ENCODE results near the gene CTSK.
"Not testable (repeated sequence)": the region's sequence is repeated elsewhere in the genome, so short reads cannot be mapped to it uniquely, and the experiment has no call there.

CTSK gene

GRCh38 chr1:150805899-150806298 lies 2.2 kb downstream of the CTSK start:
- no peak for DNase-seq (ENCODE audit: low spot score)

- DNase-seq (ENCODE audit: low spot score): no peak
Observed at GRCh38 chr1:150804671-150805070, 3.4 kb downstream of the CTSK start.

- no peak for DNase-seq (ENCODE audit: low spot score)
Observed at GRCh38 chr1:150799089-150799488, 9.0 kb downstream of the CTSK start.

DNA sequence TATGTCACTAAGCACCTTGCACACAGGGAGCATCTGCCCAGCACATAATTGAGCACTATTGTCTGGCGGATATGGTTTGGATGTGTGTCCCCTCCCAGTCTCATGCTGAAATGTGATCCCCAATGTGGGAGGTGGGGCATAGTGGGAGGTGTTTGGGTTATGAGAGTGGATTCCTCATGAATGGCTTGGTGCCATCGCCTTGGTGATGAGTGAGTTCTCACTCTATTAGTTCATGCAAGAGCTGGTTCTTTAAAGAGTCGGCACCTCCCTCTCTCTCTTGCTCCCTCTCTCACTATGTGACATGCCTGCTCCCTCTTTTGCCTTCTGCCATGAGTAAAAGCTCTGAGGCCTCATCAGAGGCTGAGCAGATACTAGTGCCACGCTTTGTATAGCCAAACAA lies 9.5 kb downstream of the CTSK start:
- DNase-seq (ENCODE audit: low spot score): no peak

GRCh38 chr1:150796374-150796773 lies 11.7 kb downstream of the CTSK start:
- DNase-seq (ENCODE audit: low spot score): no peak

DNA sequence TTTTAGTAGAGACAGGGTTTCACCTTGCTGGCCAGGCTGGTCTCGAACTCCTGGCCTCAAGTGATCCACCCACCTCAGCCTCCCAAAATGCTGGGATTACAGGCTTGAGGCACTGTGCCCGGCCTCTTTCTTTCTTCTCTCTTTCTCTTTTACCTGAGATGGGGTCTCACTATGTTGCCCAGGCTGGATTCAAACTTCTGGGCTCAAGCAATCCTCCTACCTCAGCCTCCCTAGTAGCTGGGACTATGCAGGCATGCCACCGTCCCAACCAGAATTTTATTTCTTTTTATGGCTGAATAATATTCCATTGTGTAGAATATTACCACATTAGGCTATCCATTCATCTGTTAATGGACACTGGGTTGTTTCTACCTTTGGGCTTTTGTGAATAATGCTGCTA lies 14.3 kb downstream of the CTSK start:
- DNase-seq (ENCODE audit: low spot score): not testable (repeated sequence)

DNA sequence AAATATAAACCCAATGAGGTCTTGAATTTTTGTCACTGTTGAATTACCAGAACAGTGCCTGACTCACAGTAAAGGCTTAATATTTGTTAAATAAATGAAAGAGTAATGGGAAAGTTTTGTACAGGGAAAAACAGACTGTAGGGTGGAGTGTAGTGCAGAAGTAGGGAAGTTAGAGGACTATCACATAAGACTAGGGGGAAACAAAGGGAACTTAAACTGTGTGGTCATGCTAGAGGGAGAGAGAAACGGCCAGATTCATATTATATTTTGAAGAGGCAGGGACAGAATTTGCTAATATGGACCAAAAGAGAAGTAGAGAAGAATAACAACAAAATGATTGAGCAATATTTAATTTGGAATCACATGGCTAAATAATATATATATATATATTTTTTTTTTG lies 14.8 kb downstream of the CTSK start:
- DNase-seq (ENCODE audit: low spot score): no peak

DNA sequence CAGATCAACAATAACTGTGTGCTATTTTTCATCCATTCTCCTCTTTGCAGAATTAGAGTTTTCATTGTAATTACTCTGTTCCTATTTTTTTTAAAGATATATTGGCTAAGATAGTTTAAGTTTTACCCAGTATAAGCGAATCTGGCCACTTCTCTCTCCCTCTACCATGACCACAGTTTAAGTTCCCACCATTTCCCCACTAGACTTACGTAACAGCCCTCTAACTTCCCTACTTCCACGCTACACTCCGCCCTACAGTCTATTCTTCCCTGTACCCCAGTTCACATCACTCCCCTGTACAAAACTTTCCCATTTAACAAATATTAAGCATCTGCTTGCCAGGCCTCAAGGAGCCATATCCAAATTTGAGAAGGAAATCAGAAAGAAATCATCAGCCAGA lies 16.5 kb downstream of the CTSK start:
- no peak for DNase-seq (ENCODE audit: low spot score)

- DNase-seq (ENCODE audit: low spot score): no peak
Observed at GRCh38 chr1:150789396-150789795, 18.7 kb downstream of the CTSK start.

DNA sequence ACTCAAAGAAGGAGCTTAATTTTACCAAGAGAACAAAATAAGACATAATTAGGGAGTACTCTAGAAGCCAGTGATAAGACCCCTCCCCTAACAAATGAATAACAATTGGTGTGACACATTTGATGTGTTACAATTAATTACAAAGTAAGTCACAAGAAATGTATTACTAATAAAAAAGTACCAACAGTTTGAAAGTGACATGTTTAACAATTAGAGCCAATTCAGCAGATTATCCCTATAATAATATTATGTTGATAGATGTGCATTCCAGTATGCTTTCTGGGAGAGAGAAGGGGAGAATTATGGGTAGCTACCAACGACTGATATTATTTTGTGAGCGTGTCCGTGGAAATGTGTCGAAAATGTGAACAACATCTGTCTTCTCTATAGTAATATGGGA lies 19.1 kb downstream of the CTSK start:
- no peak for DNase-seq (ENCODE audit: low spot score)

- DNase-seq (ENCODE audit: low spot score): no peak
Observed at GRCh38 chr1:150787455-150787854, 20.6 kb downstream of the CTSK start.

DNA sequence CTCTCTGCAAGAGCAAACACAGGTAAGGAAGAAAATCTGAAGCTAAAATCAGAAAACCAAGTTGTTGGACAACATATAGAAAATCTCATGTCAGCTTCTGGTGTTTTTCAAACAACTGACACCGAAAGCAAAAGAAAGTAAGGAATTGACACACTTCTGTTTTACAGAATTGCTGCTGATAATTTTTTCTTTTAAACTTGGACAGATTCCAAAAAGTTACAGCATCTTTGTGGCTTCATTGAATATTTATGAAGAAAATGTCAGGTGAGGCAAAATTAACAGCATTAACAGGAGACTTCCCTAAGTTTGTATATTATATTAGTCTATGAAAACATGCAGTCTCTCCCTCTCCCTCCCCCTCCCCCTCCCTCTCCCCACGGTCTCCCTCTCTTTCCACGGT lies 27.6 kb downstream of the CTSK start:
- no peak for DNase-seq (ENCODE audit: low spot score)

DNA sequence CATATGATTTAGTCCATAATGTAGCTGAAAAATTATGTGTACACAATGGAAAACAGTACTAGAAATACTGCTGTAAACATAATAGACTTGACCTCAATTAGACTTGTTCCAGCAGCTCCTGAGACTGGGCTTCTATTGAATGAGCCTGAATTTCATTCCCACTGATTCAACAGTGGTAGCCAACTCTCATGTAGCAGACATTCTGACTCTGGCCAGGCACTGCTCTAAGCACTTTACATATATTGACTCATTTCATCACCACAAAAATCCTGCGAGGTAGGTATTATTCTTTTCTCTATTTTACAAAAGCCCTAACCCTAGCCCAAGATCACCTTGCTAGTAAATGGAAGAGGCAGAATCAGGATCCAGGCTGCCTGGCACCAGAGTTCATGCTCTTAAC lies 29.7 kb downstream of the CTSK start:
- DNase-seq (ENCODE audit: low spot score): no peak

DNA sequence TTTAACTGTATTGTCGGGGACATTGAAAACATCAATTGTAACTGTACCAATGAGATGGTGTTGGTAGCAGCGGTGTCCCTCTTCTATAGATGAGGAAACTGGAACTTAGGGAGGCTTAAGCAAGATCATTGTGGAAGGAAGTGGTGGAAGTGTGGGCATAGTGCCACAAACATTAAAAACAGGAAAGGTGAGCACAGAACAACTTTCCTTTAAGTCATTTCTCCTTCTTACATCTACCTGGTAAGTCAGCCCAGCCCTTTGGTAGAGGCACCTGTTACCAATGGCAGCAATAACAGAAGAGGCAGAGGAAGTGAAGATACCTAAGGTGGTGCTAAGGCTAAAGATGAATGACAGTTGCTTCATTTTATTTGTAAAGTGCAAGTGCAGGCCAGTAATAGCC lies 30.5 kb downstream of the CTSK start:
- no peak for DNase-seq (ENCODE audit: low spot score)

DNA sequence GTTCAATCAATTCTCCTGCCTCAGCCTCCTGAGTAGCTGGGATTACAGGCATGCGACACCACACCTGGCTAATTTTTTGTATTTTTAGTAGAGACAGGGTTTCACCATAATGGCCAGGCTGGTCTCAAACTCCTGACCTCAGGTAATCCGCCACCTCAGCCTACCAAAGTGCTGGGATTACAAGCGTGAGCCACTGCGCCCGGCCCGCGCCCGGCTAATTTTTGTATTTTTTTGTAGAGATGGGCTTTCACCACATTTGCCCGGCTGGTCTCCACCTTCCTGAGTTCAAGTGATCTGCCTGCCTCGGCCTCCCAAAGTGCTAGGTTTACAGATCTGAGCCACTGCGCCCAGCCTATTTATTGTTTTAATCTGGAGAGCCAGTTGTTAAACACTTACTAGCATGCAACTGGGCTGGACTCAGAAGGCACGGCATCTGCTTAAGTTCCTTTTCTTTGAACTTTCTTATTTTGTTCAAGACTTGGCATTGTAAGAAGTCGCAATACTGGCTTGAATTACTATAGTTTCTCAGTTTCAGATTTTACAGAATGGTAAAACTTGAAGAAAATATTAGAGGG lies 32.0 kb downstream of the CTSK start:
- not testable (repeated sequence) for DNase-seq (ENCODE audit: low spot score)

- DNase-seq (ENCODE audit: low spot score): no peak
Observed at GRCh38 chr1:150775276-150775675, 32.8 kb downstream of the CTSK start.

DNA sequence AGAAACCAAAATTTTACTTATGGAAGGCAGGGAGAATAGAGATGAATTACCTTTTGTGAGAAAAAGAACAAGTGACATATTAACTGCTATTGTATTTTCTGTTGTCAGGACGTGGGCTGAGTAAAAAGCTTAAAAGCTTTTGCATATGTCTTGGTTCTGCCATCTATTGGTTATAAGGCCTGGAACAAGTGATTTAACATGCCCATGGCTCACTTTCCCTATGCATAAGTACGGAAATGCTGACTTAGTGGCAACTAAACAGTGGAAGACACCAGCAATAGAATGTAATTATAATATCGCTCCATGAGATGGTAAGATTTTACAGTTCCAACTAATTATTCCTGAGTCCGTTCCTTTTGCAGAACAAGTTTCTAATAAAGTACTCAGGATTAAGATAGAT lies 35.7 kb downstream of the CTSK start:
- DNase-seq (ENCODE audit: low spot score): no peak

DNA sequence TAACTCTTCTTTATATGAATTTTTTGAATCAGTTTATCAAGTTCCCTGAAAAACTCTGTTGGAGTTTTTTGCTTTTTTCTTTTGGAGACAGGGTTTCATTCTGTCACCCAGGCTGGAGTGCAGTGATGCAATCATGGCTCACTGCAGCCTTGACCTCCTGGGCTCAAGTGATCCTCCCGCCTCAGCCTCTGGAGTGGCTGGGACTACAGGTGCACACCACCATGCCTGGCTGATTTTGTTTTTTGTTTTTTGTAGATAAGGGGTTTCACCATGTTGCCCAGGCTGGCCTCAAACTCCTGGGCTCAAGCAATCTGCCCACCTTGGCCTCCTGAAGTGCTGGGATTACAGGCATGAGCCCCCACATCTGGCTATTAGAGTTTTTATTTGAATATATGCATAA lies 40.4 kb downstream of the CTSK start:
- DNase-seq (ENCODE audit: low spot score): not testable (repeated sequence)

- DNase-seq (ENCODE audit: low spot score): not testable (repeated sequence)
Observed at GRCh38 chr1:150765977-150766301, 42.1 kb downstream of the CTSK start.

DNA sequence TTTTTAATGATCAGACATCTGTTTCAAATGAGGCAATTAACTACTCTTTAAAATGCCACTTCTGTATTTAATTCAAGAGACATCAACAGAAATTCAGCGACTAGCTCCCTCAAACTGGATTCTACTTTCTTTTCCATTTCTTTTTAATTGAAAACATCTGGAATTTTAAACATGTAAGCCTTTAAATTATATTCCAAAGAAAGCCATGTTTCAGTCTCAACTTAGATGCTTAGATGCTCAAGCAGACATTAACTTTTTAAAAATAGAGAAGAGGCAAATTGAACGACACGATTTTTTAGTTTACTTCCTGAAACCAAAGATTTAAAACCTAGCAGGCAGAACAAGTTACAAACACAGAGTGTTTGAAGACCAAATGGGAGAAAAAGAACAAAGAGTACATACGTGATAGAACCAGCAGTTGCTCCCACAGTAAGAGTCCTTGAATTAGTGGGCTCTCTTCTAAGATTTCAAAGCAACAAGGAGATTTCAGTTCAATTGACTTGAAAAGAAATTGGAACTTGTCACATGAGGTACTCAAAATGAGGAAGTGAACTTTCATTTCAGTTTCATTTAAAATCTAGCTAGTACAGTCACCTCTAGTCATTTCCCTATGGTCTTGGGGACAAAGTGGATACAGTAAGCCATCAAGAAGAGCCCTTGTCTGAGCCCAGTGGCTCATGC lies 42.6 kb downstream of the CTSK start, which contains the start of gene CTSS:
Gene CTSS (minus strand): TSS at position 483 of the 681 bp plus-strand sequence. CDS start 1,015 bp downstream, outside the sequence.
- DNase-seq (ENCODE audit: low spot score): no peak

- peak; percentile 32 for DNase-seq (ENCODE audit: low spot score)
Observed at GRCh38 chr1:150764617-150765101, 43.4 kb downstream of the CTSK start.

DNA sequence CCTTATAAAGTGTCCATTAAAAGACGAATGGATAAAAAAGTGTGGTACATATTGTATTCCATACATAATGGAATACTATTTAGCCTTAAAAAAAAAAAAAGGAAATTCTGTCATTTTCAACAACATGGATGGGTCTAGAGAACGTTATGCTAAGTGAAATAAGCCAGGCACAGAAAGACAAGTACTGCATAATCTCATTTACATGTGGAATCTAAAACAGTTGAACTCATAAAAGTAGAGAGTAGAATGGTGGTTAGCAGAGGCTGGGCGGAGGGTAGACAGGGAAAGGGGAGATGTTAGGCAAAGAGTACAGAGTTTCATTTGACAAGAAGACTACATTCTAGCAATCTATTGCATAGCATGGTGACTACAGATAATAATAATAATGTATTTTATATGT lies 45.0 kb downstream of the CTSK start:
- DNase-seq (ENCODE audit: low spot score): no peak

DNA sequence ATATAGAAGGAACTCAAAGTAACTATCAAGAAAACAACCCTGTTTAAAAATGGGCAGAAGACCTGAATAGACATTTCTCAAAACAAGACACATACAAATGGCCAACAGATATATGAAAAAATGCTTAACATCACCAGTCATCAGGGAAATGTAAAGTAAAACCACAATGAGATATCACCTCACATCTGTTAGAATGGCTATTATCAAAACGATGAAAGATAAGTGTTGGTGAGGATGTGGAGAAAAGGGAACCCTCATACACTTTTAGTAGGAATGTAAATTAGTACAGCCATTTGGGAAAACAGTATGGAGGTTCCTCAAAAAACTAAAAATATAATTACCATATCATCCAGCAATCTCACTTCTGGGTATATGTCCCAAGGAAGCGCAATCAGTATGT lies 45.5 kb downstream of the CTSK start:
- DNase-seq (ENCODE audit: low spot score): no peak

DNA sequence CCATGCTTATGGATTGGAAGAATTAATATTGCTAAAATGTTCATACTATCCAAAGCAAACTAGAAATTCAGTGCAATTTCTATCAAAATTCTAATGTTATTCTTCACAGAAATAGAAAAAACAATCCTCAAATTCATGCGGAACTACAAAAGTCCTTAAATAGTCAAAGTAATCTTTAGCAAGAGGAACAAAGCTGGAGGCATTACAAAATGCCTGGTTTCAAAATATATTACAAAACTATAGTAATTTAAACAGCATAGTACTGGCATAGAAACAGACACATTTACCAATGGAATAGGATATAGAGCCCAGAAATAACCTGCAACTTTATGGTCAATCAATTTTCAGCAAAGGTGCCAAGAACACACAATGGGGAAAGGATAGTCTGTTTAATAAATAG lies 46.3 kb downstream of the CTSK start:
- no peak for DNase-seq (ENCODE audit: low spot score)
